ENCODE data around the gene ACAN.

GRCh38 chr15:88852476-88852875 is 49.2 kb downstream of the ACAN start:
- no peak for TF ChIP-seq SMARCB1 (IDR thresholded peaks at IDR 0.05; ENCODE audit: insufficient read length, low read depth)
- TF ChIP-seq SIN3A (IDR thresholded peaks at IDR 0.05; ENCODE audit: borderline replicate concordance in 2 of 2, control insufficient read depth in 1 of 2, low read depth in 2 of 2, low read length in 2 of 2), result no peak
- TF ChIP-seq ARNT (IDR thresholded peaks at IDR 0.05), result no peak
- TF ChIP-seq, protein P1, sequence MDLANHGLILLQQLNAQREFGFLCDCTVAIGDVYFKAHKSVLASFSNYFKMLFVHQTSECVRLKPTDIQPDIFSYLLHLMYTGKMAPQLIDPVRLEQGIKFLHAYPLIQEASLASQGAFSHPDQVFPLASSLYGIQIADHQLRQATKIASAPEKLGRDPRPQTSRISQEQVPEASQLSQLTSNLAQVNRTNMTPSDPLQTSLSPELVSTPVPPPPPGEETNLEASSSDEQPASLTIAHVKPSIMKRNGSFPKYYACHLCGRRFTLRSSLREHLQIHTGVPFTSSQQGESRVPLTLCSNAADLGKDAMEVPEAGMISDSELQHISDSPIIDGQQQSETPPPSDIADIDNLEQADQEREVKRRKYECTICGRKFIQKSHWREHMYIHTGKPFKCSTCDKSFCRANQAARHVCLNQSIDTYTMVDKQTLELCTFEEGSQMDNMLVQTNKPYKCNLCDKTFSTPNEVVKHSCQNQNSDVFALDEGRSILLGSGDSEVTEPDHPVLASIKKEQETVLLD (IDR thresholded peaks at IDR 0.05), result no peak
- TF ChIP-seq, protein P2, sequence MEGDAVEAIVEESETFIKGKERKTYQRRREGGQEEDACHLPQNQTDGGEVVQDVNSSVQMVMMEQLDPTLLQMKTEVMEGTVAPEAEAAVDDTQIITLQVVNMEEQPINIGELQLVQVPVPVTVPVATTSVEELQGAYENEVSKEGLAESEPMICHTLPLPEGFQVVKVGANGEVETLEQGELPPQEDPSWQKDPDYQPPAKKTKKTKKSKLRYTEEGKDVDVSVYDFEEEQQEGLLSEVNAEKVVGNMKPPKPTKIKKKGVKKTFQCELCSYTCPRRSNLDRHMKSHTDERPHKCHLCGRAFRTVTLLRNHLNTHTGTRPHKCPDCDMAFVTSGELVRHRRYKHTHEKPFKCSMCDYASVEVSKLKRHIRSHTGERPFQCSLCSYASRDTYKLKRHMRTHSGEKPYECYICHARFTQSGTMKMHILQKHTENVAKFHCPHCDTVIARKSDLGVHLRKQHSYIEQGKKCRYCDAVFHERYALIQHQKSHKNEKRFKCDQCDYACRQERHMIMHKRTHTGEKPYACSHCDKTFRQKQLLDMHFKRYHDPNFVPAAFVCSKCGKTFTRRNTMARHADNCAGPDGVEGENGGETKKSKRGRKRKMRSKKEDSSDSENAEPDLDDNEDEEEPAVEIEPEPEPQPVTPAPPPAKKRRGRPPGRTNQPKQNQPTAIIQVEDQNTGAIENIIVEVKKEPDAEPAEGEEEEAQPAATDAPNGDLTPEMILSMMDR (IDR thresholded peaks at IDR 0.05 in 2 of 3, conservative IDR thresholded peaks at IDR 0.05 in 1 of 3; ENCODE audit: insufficient read depth in 2 of 3, low read depth in 1 of 3, low read length in 3 of 3), result no peak
- TF ChIP-seq SMC3 (conservative IDR thresholded peaks at IDR 0.05; ENCODE audit: insufficient read depth, low read depth, low read length), result no peak
- TF ChIP-seq POLR2A (conservative IDR thresholded peaks at IDR 0.05), result no peak

Measured in K562 (cell line).